ENCODE results near the gene CCDC89. TPM values are rescaled to one million over a fixed set of nuclear protein-coding genes. Genes with fewer than 3 reads are reported as not detected.

Gene CCDC89
- total and polyA plus RNA-seq, 2 experiments from 2014 or later = 0.31 TPM; not detected in 1

DNA sequence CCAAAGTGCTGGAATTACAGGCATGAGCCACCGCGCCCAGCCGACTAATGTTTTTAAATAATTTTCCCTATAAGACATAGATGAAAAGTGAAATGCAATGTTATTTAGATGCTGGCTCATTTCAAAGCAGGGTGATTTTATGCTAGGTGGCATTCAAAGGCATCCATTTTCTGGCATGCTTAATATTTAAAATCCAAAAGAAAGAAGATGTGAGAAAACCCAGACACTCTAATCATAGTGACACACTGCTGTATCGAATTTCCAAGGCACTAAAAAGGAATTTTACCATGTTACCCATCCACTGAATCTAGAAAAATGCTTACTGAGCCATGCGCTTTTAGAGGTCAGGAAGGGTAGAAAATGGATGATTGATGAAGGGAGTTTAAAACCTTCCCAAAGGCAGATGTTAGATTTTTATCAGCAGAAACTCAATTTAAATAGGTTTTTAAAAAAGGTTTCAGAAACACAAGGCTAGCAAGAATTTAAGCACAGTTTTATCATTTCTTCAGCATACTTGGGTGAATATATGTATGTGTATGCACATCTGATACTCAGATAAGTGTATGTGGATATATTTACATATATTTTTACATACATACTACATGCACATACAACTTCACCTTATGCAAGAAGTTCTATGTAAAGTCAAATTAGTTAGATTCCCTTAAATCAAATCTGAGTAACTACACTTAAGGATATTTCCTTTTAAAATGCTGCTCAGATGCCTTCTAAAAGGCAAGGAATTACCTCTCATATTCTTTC lies 24.1 kb upstream of the CCDC89 start:
- Histone ChIP-seq H3K9me2 (ENCODE audit: insufficient read depth) (no peaks in the 10 kb centered on the region), H4K20me1 (replicated peaks; ENCODE audit: insufficient read depth) (no peaks in the 10 kb centered on the region), H3K79me2 (replicated peaks; ENCODE audit: insufficient read depth) (no peaks in the 10 kb centered on the region), H3K4me2 (no peak overlapping the region), H3K27me3 (ENCODE audit: insufficient read depth) (no peaks in the 10 kb centered on the region), H2AFZ (no peak overlapping the region), H3K4me1 (ENCODE audit: insufficient read depth) (peaks cover 6% of the 10 kb centered on the region; the same call in 1 of the 2 replicates), H3K36me3 (ENCODE audit: insufficient read depth) (no peaks in the 10 kb centered on the region), H3F3A (replicated peaks; ENCODE audit: low read depth) (no peaks in the 10 kb centered on the region), H3K27ac (ENCODE audit: low read depth) (no peak overlapping the region), H3K4me3 (no peak overlapping the region)
- TF ChIP-seq, protein P1, sequence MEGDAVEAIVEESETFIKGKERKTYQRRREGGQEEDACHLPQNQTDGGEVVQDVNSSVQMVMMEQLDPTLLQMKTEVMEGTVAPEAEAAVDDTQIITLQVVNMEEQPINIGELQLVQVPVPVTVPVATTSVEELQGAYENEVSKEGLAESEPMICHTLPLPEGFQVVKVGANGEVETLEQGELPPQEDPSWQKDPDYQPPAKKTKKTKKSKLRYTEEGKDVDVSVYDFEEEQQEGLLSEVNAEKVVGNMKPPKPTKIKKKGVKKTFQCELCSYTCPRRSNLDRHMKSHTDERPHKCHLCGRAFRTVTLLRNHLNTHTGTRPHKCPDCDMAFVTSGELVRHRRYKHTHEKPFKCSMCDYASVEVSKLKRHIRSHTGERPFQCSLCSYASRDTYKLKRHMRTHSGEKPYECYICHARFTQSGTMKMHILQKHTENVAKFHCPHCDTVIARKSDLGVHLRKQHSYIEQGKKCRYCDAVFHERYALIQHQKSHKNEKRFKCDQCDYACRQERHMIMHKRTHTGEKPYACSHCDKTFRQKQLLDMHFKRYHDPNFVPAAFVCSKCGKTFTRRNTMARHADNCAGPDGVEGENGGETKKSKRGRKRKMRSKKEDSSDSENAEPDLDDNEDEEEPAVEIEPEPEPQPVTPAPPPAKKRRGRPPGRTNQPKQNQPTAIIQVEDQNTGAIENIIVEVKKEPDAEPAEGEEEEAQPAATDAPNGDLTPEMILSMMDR (conservative IDR thresholded peaks at IDR 0.05; ENCODE audit: low read depth in 2 of 2) = no peak
- TF ChIP-seq STAT1 (IDR thresholded peaks at IDR 0.05; ENCODE audit: unreplicated experiment) = no peak
- TF ChIP-seq, protein P2, sequence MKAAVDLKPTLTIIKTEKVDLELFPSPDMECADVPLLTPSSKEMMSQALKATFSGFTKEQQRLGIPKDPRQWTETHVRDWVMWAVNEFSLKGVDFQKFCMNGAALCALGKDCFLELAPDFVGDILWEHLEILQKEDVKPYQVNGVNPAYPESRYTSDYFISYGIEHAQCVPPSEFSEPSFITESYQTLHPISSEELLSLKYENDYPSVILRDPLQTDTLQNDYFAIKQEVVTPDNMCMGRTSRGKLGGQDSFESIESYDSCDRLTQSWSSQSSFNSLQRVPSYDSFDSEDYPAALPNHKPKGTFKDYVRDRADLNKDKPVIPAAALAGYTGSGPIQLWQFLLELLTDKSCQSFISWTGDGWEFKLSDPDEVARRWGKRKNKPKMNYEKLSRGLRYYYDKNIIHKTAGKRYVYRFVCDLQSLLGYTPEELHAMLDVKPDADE (IDR thresholded peaks at IDR 0.05) = no peak
- TF ChIP-seq ZNF114 (CRISPR knock-in tag; IDR thresholded peaks at IDR 0.05) = no peak
- TF ChIP-seq, protein P3, sequence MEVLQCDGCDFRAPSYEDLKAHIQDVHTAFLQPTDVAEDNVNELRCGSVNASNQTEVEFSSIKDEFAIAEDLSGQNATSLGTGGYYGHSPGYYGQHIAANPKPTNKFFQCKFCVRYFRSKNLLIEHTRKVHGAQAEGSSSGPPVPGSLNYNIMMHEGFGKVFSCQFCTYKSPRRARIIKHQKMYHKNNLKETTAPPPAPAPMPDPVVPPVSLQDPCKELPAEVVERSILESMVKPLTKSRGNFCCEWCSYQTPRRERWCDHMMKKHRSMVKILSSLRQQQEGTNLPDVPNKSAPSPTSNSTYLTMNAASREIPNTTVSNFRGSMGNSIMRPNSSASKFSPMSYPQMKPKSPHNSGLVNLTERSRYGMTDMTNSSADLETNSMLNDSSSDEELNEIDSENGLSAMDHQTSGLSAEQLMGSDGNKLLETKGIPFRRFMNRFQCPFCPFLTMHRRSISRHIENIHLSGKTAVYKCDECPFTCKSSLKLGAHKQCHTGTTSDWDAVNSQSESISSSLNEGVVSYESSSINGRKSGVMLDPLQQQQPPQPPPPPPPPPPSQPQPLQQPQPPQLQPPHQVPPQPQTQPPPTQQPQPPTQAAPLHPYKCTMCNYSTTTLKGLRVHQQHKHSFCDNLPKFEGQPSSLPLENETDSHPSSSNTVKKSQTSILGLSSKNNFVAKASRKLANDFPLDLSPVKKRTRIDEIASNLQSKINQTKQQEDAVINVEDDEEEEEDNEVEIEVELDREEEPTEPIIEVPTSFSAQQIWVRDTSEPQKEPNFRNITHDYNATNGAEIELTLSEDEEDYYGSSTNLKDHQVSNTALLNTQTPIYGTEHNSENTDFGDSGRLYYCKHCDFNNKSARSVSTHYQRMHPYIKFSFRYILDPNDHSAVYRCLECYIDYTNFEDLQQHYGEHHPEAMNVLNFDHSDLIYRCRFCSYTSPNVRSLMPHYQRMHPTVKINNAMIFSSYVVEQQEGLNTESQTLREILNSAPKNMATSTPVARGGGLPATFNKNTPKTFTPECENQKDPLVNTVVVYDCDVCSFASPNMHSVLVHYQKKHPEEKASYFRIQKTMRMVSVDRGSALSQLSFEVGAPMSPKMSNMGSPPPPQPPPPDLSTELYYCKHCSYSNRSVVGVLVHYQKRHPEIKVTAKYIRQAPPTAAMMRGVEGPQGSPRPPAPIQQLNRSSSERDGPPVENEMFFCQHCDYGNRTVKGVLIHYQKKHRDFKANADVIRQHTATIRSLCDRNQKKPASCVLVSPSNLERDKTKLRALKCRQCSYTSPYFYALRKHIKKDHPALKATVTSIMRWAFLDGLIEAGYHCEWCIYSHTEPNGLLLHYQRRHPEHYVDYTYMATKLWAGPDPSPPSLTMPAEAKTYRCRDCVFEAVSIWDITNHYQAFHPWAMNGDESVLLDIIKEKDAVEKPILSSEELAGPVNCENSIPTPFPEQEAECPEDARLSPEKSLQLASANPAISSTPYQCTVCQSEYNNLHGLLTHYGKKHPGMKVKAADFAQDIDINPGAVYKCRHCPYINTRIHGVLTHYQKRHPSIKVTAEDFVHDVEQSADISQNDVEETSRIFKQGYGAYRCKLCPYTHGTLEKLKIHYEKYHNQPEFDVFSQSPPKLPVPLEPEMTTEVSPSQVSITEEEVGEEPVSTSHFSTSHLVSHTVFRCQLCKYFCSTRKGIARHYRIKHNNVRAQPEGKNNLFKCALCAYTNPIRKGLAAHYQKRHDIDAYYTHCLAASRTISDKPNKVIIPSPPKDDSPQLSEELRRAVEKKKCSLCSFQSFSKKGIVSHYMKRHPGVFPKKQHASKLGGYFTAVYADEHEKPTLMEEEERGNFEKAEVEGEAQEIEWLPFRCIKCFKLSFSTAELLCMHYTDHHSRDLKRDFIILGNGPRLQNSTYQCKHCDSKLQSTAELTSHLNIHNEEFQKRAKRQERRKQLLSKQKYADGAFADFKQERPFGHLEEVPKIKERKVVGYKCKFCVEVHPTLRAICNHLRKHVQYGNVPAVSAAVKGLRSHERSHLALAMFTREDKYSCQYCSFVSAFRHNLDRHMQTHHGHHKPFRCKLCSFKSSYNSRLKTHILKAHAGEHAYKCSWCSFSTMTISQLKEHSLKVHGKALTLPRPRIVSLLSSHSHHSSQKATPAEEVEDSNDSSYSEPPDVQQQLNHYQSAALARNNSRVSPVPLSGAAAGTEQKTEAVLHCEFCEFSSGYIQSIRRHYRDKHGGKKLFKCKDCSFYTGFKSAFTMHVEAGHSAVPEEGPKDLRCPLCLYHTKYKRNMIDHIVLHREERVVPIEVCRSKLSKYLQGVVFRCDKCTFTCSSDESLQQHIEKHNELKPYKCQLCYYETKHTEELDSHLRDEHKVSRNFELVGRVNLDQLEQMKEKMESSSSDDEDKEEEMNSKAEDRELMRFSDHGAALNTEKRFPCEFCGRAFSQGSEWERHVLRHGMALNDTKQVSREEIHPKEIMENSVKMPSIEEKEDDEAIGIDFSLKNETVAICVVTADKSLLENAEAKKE (CRISPR knock-in tag; IDR thresholded peaks at IDR 0.05) = no peak
- TF ChIP-seq EZH2phosphoT487 (IDR thresholded peaks at IDR 0.05; ENCODE audit: unreplicated experiment) = no peak
- TF ChIP-seq CREB1 (CRISPR knock-in tag; IDR thresholded peaks at IDR 0.05; ENCODE audit: low read depth) = no peak
- no peak for TF ChIP-seq JUNB (IDR thresholded peaks at IDR 0.05; ENCODE audit: unreplicated experiment)
- no peak for TF ChIP-seq ZNF331 (CRISPR knock-in tag; IDR thresholded peaks at IDR 0.05; ENCODE audit: low read depth)
- TF ChIP-seq NANOG (IDR thresholded peaks at IDR 0.05; ENCODE audit: borderline replicate concordance) = no peak
- TF ChIP-seq, protein P4, sequence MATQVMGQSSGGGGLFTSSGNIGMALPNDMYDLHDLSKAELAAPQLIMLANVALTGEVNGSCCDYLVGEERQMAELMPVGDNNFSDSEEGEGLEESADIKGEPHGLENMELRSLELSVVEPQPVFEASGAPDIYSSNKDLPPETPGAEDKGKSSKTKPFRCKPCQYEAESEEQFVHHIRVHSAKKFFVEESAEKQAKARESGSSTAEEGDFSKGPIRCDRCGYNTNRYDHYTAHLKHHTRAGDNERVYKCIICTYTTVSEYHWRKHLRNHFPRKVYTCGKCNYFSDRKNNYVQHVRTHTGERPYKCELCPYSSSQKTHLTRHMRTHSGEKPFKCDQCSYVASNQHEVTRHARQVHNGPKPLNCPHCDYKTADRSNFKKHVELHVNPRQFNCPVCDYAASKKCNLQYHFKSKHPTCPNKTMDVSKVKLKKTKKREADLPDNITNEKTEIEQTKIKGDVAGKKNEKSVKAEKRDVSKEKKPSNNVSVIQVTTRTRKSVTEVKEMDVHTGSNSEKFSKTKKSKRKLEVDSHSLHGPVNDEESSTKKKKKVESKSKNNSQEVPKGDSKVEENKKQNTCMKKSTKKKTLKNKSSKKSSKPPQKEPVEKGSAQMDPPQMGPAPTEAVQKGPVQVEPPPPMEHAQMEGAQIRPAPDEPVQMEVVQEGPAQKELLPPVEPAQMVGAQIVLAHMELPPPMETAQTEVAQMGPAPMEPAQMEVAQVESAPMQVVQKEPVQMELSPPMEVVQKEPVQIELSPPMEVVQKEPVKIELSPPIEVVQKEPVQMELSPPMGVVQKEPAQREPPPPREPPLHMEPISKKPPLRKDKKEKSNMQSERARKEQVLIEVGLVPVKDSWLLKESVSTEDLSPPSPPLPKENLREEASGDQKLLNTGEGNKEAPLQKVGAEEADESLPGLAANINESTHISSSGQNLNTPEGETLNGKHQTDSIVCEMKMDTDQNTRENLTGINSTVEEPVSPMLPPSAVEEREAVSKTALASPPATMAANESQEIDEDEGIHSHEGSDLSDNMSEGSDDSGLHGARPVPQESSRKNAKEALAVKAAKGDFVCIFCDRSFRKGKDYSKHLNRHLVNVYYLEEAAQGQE (IDR thresholded peaks at IDR 0.05; ENCODE audit: unreplicated experiment) = no peak
- TF ChIP-seq POLR2AphosphoS5 (IDR thresholded peaks at IDR 0.05; ENCODE audit: low read depth) = no peak
- TF ChIP-seq EZH2 (IDR thresholded peaks at IDR 0.05; ENCODE audit: low read depth, unreplicated experiment) = no peak
- Mint-ChIP-seq H3K9me3 (no peaks in the 10 kb centered on the region), H3K36me3 (ENCODE audit: low read depth) (no peaks in the 10 kb centered on the region), H3K4me1 (peaks cover 4% of the 10 kb centered on the region; the same call in 1 of the 3 replicates), H3K4me3 (no peak overlapping the region), H3K27me3 (ENCODE audit: insufficient read depth, low read depth, poor library complexity) (peaks cover 5% of the 10 kb centered on the region), H3K27ac (no peak overlapping the region)
- DNase-seq (ENCODE audit: low spot score) (no peak), ATAC-seq (no peak)

Data from GM23338 (cell line).